Esophagus squamous epithelium (tissue), 4 donors: ENCODE results near the gene MMP26.

Experiments used
- CTCF ChIP-seq, 6 experiments: fragments of 450-650 bp in 4 of 6; fragments of 200-600 bp in 2 of 6; sonication (generic) in 2 of 6; IDR thresholded peaks; one replicate each; pipeline ENCODE4 v1.5.1; 2016 to 2019; ENCODE audit warnings: antibody characterized with exemption in 6 of 6, mild to moderate bottlenecking in 4 of 6, moderate library complexity in 4 of 6
- POLR2A ChIP-seq, 4 donors: fragments of 450-650 bp; IDR thresholded peaks; one replicate each; pipeline ENCODE4 v1.6.1; 2017; ENCODE audit warnings: antibody characterized with exemption in 4 of 4, mild to moderate bottlenecking in 4 of 4, moderate library complexity in 3 of 4

GRCh38 chr11:4672470-4672869 lies 32.1 kb upstream of the MMP26 start:
- TF ChIP-seq POLR2A (IDR thresholded peaks at IDR 0.05) (no peak), CTCF (IDR thresholded peaks at IDR 0.05) (no peak)
